Left colon (tissue), 2 donors: ENCODE data around the gene TENM3. TPM values are rescaled to one million over a fixed set of nuclear protein-coding genes. Genes with fewer than 3 reads are reported as not detected.

Source experiments
- ATAC-seq: fragments of 200-7000 bp; cut with Tn5 transposase; one replicate; pipeline ENCODE4 v1.9.1; 2020; ENCODE audit warnings: mild to moderate bottlenecking, moderate library complexity
- DNase-seq, 2 donors: peaks; one replicate each; pipeline ENCODE4 v3.0.0-alpha.2; 2020
- intact Hi-C, 2 donors: fragments of 100-400 bp; cut with DNase I in 1 of 2; cut with micrococcal nuclease in 1 of 2; formaldehyde crosslinking; loops; one replicate each; pipeline versions ENCODE4 v1.11.2 to v1.14.0; 2022; cut with DNase I, micrococcal nuclease
- total RNA-seq, 2 donors: library from RNA; stranded (reverse); fragmentation: NEBNext Ultra II Directional; extraction: Animal tissue kit (Norgen Biotek cat#: 25700); gene quantifications; one replicate each; pipeline ENCODE4 v1.2.1, GENCODE V29; 2021
- donor health status: DM: no; HTN: no; CAD: no.
- donor health status: DM: yes; HTN: yes; CAD: no.

The TENM3 gene
- total RNA-seq, 2 donors from 2014 or later: 0.18 to 2.2 TPM

DNA sequence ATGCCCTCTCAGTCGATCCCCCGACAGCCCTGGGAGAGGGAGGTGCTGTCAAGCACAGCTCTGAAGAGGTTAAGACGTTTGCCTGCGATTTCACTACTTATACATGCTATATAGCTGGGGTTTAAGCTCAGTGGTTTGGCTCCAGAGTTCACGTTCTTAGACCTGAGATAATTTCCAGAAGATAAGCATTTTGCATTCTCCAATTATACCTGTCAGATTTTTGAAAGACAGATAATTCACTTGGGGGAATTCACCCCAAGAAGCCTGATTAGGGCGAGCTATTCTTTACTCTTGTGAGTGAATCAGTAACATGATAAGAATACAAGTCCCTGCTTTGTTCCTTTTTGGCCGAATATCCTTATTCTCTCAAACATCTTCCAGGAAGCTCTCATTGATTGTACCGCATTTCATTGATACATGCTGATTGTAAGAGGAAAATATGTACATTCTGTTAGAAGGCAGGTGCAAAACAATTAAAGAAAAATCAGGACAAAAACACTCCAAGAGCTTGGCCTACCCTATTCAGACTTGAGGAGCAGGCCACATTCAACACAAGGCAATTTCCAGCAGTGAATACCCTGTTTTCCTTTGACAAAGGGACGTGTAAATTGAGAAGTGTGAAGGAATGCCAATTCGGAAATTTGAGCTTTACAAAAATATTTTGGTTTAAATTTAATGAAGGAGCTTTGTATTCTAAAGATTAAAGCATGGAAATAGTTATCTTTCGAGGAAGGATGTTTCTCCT is 30.2 kb downstream of the TENM3 start:
- intact Hi-C loops: no loop called here
- DNase-seq: no peak
- no peak for ATAC-seq

DNA sequence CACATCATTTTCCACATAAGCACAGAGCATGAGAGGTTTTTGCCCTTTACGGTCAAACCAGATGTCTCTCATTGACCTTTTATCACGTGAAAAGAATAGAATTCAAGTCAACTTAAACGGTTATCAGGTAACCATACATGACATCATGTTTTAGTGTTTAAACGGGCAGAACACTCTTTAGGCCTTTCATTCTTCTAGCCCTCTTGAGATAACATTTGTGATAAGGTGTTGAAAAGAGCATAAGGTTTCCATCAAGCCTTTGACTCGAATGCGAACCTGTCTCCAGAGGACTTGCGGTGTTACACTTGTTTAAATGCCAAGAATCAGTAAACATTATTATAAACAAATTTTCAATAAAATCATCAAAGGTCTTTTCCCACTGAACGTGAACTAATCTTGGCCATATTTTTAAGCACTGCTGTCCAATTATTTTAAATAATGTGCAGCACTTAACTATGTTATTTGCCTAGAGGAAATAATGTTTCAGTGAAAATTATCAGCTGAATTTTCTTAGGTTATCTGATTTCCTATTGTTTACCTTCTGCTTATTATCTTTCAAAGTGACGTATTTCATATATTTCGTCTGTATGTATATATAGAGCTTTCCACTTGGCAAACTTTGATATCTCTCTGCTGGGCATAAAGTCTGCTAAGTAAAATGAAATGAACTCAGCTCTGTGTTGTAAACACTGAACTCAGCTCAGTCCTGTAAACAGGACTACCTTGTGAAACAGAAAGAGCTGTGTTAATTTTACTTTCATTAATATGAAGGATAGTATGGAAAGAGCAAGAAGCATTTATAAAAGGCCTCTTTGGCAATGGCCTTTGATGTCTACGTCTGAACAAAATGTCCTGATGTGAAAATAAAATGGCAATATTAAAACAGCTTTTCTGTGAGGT is 33.3 kb downstream of the TENM3 start:
- DNase-seq (no peak), ATAC-seq (no peak)
- intact Hi-C loops: no loop called here

DNA sequence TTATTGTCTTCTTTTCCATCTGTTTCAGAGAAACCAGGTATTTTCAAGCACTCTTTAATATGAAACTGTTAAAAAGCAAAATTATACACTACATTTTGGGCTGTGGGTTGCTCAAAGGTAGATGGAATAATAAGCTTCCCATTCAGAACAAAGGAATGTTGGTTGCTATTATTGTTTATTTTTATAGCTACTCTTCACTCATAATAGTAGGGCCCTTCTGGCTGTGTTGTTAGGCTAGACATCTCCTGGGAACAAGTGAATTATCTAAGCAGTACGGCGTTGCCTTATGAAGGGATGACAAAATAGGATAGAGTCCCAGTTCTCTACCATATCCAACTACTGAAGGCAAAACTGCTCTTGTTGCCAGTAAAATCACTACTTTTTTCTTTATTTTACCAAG is 34.2 kb downstream of the TENM3 start:
- ATAC-seq: no peak
- DNase-seq: no peak
- intact Hi-C loops: no loop called here

- intact Hi-C loops: no loop called here
- DNase-seq: no peak
- no peak for ATAC-seq
Measured at GRCh38 chr4:182278729-182279128, 35.5 kb downstream of the TENM3 start.

- intact Hi-C loops: no loop called here
- ATAC-seq: no peak
- no peak for DNase-seq
Measured at GRCh38 chr4:182280436-182281111, 37.4 kb downstream of the TENM3 start.

DNA sequence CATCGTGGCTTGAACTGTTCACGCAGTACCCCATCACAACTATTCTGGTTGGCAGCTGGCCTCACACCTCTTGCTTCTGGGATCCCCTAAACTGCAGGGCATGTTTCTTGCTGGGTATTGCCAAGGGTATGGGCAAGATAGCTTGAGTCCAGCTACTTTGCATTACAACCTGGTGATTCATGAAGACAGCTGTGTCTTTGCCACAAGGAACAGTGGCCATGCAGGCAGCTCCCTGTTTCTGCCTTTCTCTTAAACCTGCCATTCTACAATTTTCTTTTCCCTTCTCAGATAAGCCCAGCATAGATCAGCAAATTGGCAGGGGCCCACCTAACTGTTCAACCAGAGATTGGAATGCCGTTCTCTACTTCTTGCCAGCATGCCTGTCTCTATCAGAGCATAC is 42.8 kb downstream of the TENM3 start:
- intact Hi-C loops: no loop called here
- no peak for DNase-seq
- no peak for ATAC-seq

GRCh38 chr4:182286931-182287330 is 43.7 kb downstream of the TENM3 start:
- DNase-seq: no peak
- intact Hi-C loops: no loop called here
- no peak for ATAC-seq

DNA sequence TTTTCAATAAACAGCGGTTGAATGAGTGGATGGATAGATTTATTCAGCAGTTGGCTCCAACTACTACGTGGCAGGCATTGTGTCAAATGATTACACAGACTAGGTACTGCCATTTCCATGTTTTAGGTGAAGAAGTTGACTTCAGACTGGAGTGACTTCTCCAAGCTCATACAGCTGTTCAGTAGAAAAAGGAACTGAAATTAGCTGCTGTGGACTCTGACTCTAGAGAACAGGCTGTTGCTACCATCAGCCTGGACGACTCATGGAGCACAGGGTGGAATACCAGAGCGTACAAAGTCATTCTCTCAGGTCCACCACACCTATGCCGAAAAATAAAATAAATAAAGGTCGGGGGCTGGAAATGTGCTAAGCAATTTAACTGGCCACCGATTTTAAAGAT is 45.3 kb downstream of the TENM3 start:
- ATAC-seq (no peak), DNase-seq (no peak)
- intact Hi-C loops: no loop called here

GRCh38 chr4:182289809-182290208 is 46.6 kb downstream of the TENM3 start:
- intact Hi-C loops: no loop called here
- no peak for ATAC-seq

DNA sequence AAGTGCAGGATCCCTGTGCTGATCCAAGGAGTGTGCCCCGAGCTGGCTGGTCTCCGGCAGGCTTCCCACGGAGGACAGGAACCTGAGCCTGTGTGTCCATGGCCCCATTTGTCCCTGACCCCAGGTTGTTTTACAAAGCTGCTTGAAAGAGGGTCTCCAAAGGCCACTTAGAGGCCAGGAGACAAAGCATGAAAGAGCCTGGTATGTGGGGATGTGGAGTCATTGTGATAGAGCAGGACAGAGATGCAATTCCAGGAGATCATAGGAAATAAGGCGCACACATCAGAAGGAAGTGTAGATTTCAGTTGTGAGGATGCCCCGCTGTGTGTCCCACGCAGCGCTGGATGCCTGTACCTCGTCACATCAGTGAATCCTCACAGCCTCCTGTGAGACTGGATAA is 48.0 kb downstream of the TENM3 start:
- no peak for DNase-seq
- no peak for ATAC-seq
- intact Hi-C loops: no loop called here

More at GRCh38 chr4:182289809-182290208, 46.6 kb downstream of the TENM3 start:
- DNase-seq: no peak

DNA sequence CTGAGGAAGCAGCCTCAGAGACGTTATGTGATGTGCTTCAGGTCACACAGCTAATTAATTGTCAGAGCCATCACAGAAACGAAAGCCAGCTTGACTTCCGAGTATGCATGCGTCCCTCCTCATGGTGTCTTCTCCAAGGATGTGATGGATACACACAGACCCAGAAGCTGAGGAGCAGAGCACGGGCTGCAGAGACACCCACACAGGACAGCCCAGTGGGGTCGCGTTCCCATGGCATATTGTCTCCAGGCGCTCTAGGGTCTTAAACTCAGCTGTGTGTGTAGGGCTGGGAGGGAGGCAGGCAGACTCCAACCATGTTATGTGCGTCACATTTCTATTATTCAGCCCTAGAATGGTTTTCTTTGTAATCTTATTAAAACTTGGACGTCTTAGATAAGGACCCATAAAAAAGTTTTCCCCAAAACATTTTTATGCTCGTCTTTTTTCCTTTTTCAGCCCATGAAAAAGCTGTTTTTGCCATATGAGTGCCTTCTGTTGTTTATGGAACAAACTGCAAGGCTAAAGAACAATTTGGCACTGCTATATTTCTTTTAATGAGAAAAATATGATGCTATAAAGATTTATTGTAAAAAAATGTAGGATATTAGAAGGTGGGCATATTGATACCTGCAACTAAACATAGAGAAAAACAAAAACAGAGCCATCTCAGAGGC is 48.5 kb downstream of the TENM3 start:
- no peak for ATAC-seq
- intact Hi-C loops: no loop called here
- no peak for DNase-seq

- intact Hi-C loops: no loop called here
- DNase-seq (no peak), ATAC-seq (no peak)
Measured at GRCh38 chr4:182292612-182293011, 49.4 kb downstream of the TENM3 start.

GRCh38 chr4:182293691-182294255 is 50.6 kb downstream of the TENM3 start:
- intact Hi-C loops: no loop called here
- DNase-seq (no peak), ATAC-seq (no peak)

- ATAC-seq (no peak), DNase-seq (no peak)
- intact Hi-C loops: no loop called here
Measured at GRCh38 chr4:182294451-182294850, 51.2 kb downstream of the TENM3 start.

DNA sequence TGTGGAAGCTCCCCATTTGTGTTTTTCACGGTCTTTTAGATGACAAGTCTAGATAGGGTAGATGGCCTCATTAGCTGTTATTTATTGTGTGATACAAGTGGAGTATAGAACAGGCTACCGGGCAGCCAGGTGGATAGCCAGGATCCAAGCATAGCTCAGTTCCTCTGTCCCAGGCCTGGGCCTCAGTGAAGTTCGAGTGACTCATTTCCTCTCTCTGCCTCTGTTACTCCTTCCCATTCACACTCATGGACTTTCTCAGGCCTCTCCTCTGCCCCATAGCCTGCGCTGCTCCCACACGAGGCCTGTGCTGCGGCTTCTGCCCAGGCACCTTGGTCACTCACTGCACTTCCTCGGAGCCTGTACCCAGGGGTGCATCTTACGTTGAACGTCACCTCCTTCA is 54.5 kb downstream of the TENM3 start:
- DNase-seq (no peak), ATAC-seq (no peak)
- intact Hi-C loops: no loop called here

DNA sequence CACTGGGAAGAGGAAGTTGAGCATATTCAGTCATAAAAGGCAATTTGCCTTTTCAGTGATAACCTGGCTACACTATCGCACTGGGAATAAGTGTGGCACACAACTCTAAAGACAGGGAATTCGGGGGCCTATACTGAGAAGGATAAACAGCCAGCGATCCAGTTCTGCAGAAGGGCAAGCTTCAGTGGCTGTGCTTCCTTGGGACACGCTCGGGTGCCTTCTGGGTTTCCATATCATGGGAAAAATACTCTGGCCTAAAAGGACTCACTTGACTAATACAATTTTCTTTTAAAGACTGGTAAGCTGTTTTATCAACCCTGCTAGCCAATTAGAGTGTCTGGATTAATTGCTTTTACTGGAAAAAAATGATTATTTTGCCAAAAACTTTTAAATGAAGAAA is 58.5 kb downstream of the TENM3 start:
- no peak for DNase-seq
- no peak for ATAC-seq
- intact Hi-C loops: no loop called here

GRCh38 chr4:182303847-182304246 is 60.6 kb downstream of the TENM3 start:
- no peak for ATAC-seq
- no peak for DNase-seq
- intact Hi-C loops: no loop called here

DNA sequence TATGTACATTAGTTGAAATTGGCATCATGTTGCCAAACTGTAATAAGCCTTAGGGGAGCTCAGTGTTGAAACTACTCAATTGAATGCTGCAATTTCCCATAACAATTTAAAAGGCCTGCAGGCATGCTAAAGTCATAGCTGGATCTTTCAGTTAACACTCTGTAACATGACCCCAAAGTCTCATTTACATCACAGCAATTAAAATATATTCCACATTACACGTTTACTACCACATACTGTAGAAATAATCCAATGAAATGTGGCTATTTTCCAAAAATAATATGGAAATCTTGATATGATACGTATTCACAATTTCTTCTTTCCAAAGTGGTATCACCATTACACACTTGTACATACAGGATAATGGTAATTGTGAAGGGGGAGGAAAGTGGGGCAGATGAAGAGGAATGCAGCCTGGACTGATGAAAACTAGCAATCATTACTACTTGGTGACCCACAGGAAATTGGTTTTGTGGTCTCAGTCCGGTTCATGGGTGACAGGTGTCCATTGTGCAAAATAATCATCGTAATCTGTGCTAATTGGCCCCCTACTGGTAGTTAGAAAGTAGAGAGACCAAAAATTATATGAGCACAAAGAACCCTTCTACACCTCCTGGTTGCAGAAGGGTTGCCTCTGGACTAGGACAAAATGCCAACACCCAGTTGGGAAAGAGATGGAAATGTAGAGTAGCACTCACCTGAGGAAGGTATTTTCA is 63.7 kb downstream of the TENM3 start:
- intact Hi-C loops: no loop called here
- DNase-seq (no peak), ATAC-seq (no peak)
